ENCODE data around the gene PACS2.
"Not testable (repeated sequence)": the region's sequence is repeated elsewhere in the genome, so short reads cannot be mapped to it uniquely, and the experiment has no call there.

The PACS2 gene

DNA sequence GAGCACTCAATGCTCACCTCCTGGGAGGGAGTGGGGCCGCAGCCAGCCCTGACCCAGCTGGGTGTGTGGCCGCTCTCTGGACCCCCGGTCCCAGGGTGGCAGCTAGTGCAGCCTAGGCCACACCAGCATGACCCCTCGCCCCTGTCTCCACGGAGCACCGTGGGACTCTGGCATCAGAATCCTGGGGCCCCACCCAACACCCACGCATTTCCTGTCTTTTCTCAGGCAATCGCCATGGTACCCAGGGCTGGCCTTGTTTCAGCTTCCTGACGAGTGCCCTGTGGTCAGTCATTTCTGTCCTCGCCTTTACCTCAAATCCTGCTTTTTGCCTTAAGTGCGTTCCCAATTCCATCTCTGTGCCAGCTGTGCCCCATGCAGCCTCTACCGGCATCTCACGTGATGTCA, 15.9 kb downstream of the PACS2 start:
- no peak for DNase-seq (ENCODE audit: low spot score)
- no peak for TF ChIP-seq CTCF (IDR thresholded peaks at IDR 0.05; ENCODE audit: extremely low read depth, missing control alignments)

DNA sequence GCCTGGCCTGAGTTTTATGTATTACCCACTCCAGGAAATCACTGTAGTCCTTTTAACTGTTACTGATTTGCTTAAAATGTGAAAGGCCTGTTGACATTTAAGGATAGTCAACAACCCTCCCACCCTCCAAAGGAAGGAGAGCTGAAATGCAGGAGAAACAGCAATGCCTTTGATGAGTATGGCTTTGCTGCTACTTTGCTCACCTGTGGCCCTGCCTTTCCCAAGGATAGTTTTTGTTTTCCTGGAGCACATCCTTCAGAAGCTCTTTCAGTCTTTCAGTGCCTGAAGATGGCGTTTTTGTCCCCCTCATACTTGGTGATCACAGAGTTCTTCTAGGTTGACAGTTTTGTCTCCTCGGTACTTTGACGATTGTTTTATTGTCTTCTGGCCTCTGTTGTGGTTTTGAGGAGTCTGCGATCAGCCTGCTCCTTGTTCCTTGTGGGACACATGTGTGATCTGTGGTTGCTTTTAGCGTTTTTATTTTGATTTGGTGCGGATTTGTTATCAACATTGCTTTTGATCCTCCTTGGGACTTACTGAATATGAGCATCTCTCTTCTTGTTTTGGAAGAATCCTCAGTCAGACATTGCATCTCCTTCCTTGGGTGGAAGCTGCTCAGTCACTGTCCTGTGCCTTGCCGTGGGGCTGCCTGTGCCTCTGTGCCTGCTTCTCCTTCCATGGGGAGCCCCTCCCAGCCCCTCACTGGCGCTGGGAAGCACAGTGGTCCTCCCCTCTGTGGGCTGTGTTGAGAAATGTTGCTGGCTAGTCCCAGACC, 17.2 kb downstream of the PACS2 start:
- no peak for TF ChIP-seq CTCF (IDR thresholded peaks at IDR 0.05; ENCODE audit: extremely low read depth, missing control alignments)
- no peak for DNase-seq (ENCODE audit: low spot score)

DNA sequence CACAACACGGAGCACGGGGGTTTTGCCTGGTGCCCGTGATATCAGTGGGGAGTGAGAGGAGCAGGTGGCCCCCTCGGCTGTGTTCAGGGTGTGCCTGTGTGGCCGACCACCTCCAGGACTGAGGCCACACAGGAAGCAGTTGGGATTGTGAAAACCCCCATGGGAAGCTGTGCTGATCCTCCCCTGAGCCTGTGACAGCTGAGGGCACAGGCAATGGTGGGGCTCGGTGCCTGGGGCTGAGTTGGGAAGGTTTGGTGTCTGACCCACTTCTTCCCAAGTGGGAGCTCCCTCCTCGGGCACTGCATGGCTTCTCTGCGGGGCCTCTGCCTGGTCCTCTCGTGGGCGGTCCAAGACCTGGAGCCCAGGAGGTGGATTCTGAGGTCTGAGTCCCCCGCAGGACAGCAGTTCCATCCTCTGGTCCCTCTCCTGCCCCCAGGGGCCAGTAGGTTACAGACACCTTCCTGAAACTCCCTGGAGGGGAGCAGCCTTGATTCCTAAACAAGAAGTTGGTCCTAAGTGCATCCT, 17.9 kb downstream of the PACS2 start:
- no peak for TF ChIP-seq CTCF (IDR thresholded peaks at IDR 0.05; ENCODE audit: extremely low read depth, missing control alignments)
- DNase-seq (ENCODE audit: low spot score), result no peak

DNA sequence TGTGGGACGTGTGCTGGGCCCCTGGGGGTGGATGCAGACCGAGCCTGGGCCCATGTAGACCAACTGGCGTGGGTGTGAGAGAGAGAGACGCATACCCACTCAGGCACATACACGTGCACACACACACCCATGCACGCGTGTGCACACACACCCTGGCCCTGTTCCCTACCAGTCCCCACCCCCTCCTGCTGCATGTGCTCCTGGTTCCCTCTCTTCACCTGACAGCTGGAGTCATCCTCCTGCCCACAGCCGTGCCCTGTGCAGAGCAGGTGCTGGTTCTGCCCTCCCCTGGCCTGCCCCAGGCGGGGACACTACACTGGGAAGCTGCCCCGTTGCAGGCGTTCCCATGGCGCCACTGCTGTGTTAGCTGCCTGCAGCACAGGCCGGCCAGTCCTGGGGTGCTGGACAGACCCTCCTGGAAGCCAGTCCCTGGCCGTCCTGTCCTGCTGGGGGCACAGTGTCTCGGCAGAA, 18.5 kb downstream of the PACS2 start:
- no peak for TF ChIP-seq CTCF (IDR thresholded peaks at IDR 0.05; ENCODE audit: extremely low read depth, missing control alignments)
- DNase-seq (ENCODE audit: low spot score), result no peak

- no peak for TF ChIP-seq CTCF (IDR thresholded peaks at IDR 0.05; ENCODE audit: extremely low read depth, missing control alignments)
- DNase-seq (ENCODE audit: low spot score), result no peak
Observed at GRCh38 chr14:105333613-105334364, 19.2 kb downstream of the PACS2 start.

GRCh38 chr14:105334383-105335230, 20.1 kb downstream of the PACS2 start:
- DNase-seq (ENCODE audit: low spot score), result no peak
- TF ChIP-seq CTCF (IDR thresholded peaks at IDR 0.05; ENCODE audit: extremely low read depth, missing control alignments), result no peak

GRCh38 chr14:105335231-105335542, 20.6 kb downstream of the PACS2 start:
- not testable (repeated sequence) for DNase-seq (ENCODE audit: low spot score)
